ENCODE data around the gene SPATC1L. TPM values are rescaled to one million over a fixed set of nuclear protein-coding genes. Genes with fewer than 3 reads are reported as not detected.

Gene SPATC1L
- total and polyA plus RNA-seq, 4 experiments from 2014 or later, result 6.0 to 6.9 (median 6.6) TPM

GRCh38 chr21:46158666-46159300, 25.5 kb downstream of the SPATC1L start:
- no peaks in the 10 kb centered on the region for H3K9me3 ChIP-seq (ENCODE audit: control insufficient read depth in 1 of 2, low read length in 2 of 2)
- H3K27me3 Mint-ChIP-seq, result peaks cover 0 to 6% of the 10 kb centered on the region in 2 donors
- H3K27ac Mint-ChIP-seq, result peak overlapping the region in 1 of 7 donors; percentile 31
- intact Hi-C loops (cut with micrococcal nuclease), result no loop called here
- H3K36me3 ChIP-seq (ENCODE audit: insufficient read depth, low read length), result no peaks in the 10 kb centered on the region
- DNase-seq, result no peak
- POLR2A ChIA-PET (ENCODE audit: partially characterized antibody), result no interaction called here
- H3K4me3 ChIP-seq (ENCODE audit: low read length in 2 of 2), result no peak overlapping the region
- no peaks in the 10 kb centered on the region for H3K36me3 Mint-ChIP-seq
- no peaks in the 10 kb centered on the region for H3K27me3 ChIP-seq (ENCODE audit: insufficient read depth, low read length)
- H3K9me3 Mint-ChIP-seq, result peaks cover 0 to 2% (median 0%) of the 10 kb centered on the region in 8 donors
- H3K4me1 ChIP-seq (ENCODE audit: insufficient read depth, low read length), result no peaks in the 10 kb centered on the region
- H3K4me3 Mint-ChIP-seq, result no peak overlapping the region
- CTCF ChIA-PET (ENCODE audit: partially characterized antibody), result interaction anchor here (2.3 kb wide), 1 partner anchor 15 kb away, joined by 6 read pairs; no protein-coding TSS in a partner anchor
- H3K27ac ChIP-seq (ENCODE audit: low read depth, low read length), result no peak overlapping the region
- H3K4me1 Mint-ChIP-seq, result no peaks in the 10 kb centered on the region

GRCh38 chr21:46157987-46158451, 26.2 kb downstream of the SPATC1L start:
- H3K27ac Mint-ChIP-seq, result no peak overlapping the region
- Histone ChIP-seq H3K27me3 (ENCODE audit: insufficient read depth, low read length) (no peaks in the 10 kb centered on the region), H3K4me1 (ENCODE audit: insufficient read depth, low read length) (peaks cover 5% of the 10 kb centered on the region), H3K36me3 (ENCODE audit: insufficient read depth, low read length) (no peaks in the 10 kb centered on the region), H3K9me3 (ENCODE audit: control insufficient read depth in 1 of 2, low read length in 2 of 2) (no peaks in the 10 kb centered on the region), H3K27ac (ENCODE audit: low read depth, low read length) (no peak overlapping the region), H3K4me3 (ENCODE audit: low read length in 2 of 2) (no peak overlapping the region)
- H3K4me1 Mint-ChIP-seq, result no peaks in the 10 kb centered on the region
- intact Hi-C loops (cut with micrococcal nuclease), result no loop called here
- peaks cover 0 to 2% (median 0%) of the 10 kb centered on the region in 8 donors for H3K9me3 Mint-ChIP-seq
- DNase-seq, result no peak
- no peak overlapping the region for H3K4me3 Mint-ChIP-seq
- CTCF ChIA-PET (ENCODE audit: partially characterized antibody), result interaction anchor here (2.3 kb wide), 1 partner anchor 14 kb away, joined by 6 read pairs; no protein-coding TSS in a partner anchor
- no peaks in the 10 kb centered on the region for H3K36me3 Mint-ChIP-seq
- peaks cover 0 to 3% of the 10 kb centered on the region in 2 donors for H3K27me3 Mint-ChIP-seq
- POLR2A ChIA-PET (ENCODE audit: partially characterized antibody), result no interaction called here

DNA sequence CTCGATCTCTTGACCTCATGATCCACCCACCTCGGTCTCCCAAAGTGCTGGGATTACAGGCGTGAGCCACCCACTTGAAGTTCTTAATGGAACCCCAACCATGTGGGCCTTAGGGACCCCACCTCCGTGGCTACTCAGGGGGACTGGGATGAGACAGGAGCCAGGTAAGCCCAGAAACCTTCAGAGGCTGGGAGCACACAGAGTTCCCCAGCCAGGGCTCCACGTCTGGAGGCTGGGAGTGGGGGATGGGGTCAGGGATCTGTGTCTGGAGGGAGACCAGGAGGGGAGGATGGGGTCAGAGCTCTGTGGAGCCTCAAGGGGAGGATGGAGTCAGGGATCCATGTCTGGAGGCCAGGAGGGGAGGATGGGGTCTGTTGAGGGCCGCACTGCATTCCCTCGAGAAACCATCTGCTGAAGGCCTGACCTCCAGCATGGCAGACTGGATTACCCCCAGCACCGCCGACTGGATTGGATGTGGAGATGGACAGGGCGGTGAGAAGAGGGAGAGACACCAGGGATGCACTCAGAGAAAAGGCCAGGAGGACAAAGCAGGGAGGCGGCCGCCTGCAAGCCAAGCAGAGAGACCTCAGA, 26.8 kb downstream of the SPATC1L start:
- ChIA-PET POLR2A (ENCODE audit: partially characterized antibody) (no interaction called here), CTCF (ENCODE audit: partially characterized antibody) (interaction anchor here (2.3 kb wide), 1 partner anchor 14 kb away, joined by 6 read pairs; no protein-coding TSS in a partner anchor)
- H3K36me3 ChIP-seq (ENCODE audit: insufficient read depth, low read length), result no peaks in the 10 kb centered on the region
- DNase-seq, result no peak
- H3K4me1 Mint-ChIP-seq, result peaks cover 0 to 3% (median 0%) of the 10 kb centered on the region in 4 donors
- intact Hi-C loops (cut with micrococcal nuclease), result no loop called here
- no peak overlapping the region for H3K4me3 ChIP-seq (ENCODE audit: low read length in 2 of 2)
- H3K4me3 Mint-ChIP-seq, result no peak overlapping the region
- peak overlapping the region in 1 of 7 donors; percentile 72 for H3K27ac Mint-ChIP-seq
- no peaks in the 10 kb centered on the region for H3K27me3 Mint-ChIP-seq
- H3K27ac ChIP-seq (ENCODE audit: low read depth, low read length), result no peak overlapping the region
- H3K27me3 ChIP-seq (ENCODE audit: insufficient read depth, low read length), result no peaks in the 10 kb centered on the region
- peaks cover 0 to 2% (median 0%) of the 10 kb centered on the region in 8 donors for H3K9me3 Mint-ChIP-seq
- peaks cover 5% of the 10 kb centered on the region for H3K4me1 ChIP-seq (ENCODE audit: insufficient read depth, low read length)
- no peaks in the 10 kb centered on the region for H3K9me3 ChIP-seq (ENCODE audit: control insufficient read depth in 1 of 2, low read length in 2 of 2)
- no peaks in the 10 kb centered on the region for H3K36me3 Mint-ChIP-seq

GRCh38 chr21:46156678-46157077, 27.6 kb downstream of the SPATC1L start:
- Mint-ChIP-seq H3K27ac (no peak overlapping the region), H3K27me3 (no peaks in the 10 kb centered on the region), H3K36me3 (no peaks in the 10 kb centered on the region), H3K4me1 (peaks cover 0 to 4% (median 0%) of the 10 kb centered on the region in 4 donors), H3K4me3 (no peak overlapping the region), H3K9me3 (peaks cover 0 to 2% (median 0%) of the 10 kb centered on the region in 8 donors)
- H3K4me1 ChIP-seq (ENCODE audit: insufficient read depth, low read length), result peaks cover 5% of the 10 kb centered on the region
- H3K27ac ChIP-seq (ENCODE audit: low read depth, low read length), result no peak overlapping the region
- no peaks in the 10 kb centered on the region for H3K36me3 ChIP-seq (ENCODE audit: insufficient read depth, low read length)
- no peak overlapping the region for H3K4me3 ChIP-seq (ENCODE audit: low read length in 2 of 2)
- CTCF ChIA-PET (ENCODE audit: partially characterized antibody), result interaction anchor here (2.3 kb wide), 1 partner anchor 13 kb away, joined by 6 read pairs; no protein-coding TSS in a partner anchor
- no peaks in the 10 kb centered on the region for H3K27me3 ChIP-seq (ENCODE audit: insufficient read depth, low read length)
- intact Hi-C loops (cut with micrococcal nuclease), result no loop called here
- H3K9me3 ChIP-seq (ENCODE audit: control insufficient read depth in 1 of 2, low read length in 2 of 2), result no peaks in the 10 kb centered on the region
- no peak for DNase-seq
- POLR2A ChIA-PET (ENCODE audit: partially characterized antibody), result no interaction called here

DNA sequence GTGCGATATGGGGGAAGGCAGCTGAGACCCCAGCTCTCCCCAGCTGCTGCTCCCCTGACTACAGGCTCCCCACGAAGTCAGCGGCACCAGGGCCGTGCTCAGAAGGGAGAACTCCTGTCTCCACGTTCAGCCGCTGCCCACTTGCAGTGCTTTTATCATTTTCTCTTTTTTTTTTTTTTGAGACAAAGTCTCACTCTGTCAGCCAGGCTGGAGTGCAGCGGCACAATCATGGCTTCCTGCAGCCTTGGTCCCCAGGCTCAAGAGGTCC, 27.9 kb downstream of the SPATC1L start:
- ChIA-PET CTCF (ENCODE audit: partially characterized antibody) (no interaction called here), POLR2A (ENCODE audit: partially characterized antibody) (no interaction called here)
- intact Hi-C loops (cut with micrococcal nuclease), result no loop called here
- Mint-ChIP-seq H3K27me3 (no peaks in the 10 kb centered on the region), H3K4me3 (no peak overlapping the region), H3K4me1 (peaks cover 0 to 4% (median 0%) of the 10 kb centered on the region in 4 donors), H3K9me3 (peaks cover 0 to 2% (median 0%) of the 10 kb centered on the region in 8 donors), H3K36me3 (no peaks in the 10 kb centered on the region), H3K27ac (no peak overlapping the region)
- H3K9me3 ChIP-seq (ENCODE audit: control insufficient read depth in 1 of 2, low read length in 2 of 2), result no peaks in the 10 kb centered on the region
- no peak for DNase-seq
- H3K4me1 ChIP-seq (ENCODE audit: insufficient read depth, low read length), result peaks cover 5% of the 10 kb centered on the region
- H3K27ac ChIP-seq (ENCODE audit: low read depth, low read length), result no peak overlapping the region
- no peaks in the 10 kb centered on the region for H3K27me3 ChIP-seq (ENCODE audit: insufficient read depth, low read length)
- no peak overlapping the region for H3K4me3 ChIP-seq (ENCODE audit: low read length in 2 of 2)
- no peaks in the 10 kb centered on the region for H3K36me3 ChIP-seq (ENCODE audit: insufficient read depth, low read length)

- CTCF ChIA-PET (ENCODE audit: partially characterized antibody), result interaction anchor here (3.3 kb wide), 1 partner anchor 13 kb away, joined by 19 read pairs; no protein-coding TSS in a partner anchor
- Mint-ChIP-seq H3K27me3 (no peaks in the 10 kb centered on the region), H3K27ac (no peak within 1 kb of the TSS), H3K4me3 (no peak within 1 kb of the TSS), H3K36me3 (no peaks in the 10 kb centered on the region), H3K9me3 (peaks cover 0 to 2% (median 0%) of the 10 kb centered on the region in 8 donors), H3K4me1 (peaks cover 0 to 4% (median 0%) of the 10 kb centered on the region in 4 donors)
- intact Hi-C loops (cut with micrococcal nuclease), result no loop called here
- no peak for DNase-seq
- H3K4me1 ChIP-seq (ENCODE audit: insufficient read depth, low read length), result peaks cover 5% of the 10 kb centered on the region
- H3K27ac ChIP-seq (ENCODE audit: low read depth, low read length), result no peak within 1 kb of the TSS
- no peak within 1 kb of the TSS for H3K4me3 ChIP-seq (ENCODE audit: low read length in 2 of 2)
- H3K9me3 ChIP-seq (ENCODE audit: control insufficient read depth in 1 of 2, low read length in 2 of 2), result no peaks in the 10 kb centered on the region
- H3K27me3 ChIP-seq (ENCODE audit: insufficient read depth, low read length), result no peaks in the 10 kb centered on the region
- POLR2A ChIA-PET (ENCODE audit: partially characterized antibody), result no interaction called here
- H3K36me3 ChIP-seq (ENCODE audit: insufficient read depth, low read length), result no peaks in the 10 kb centered on the region
These were observed 28.5 kb downstream of the SPATC1L start, which contains the start of gene FTCD for GRCh38 chr21:46155514-46156377. FTCD (minus strand) TSS chr21:46155579; CDS start chr21:46155523, 56 bp downstream.
